SK-N-SH (cell line): ENCODE measurements around the gene PODNL1.

Experiments used
- CHD2 ChIP-seq: fragments of 150-350 bp; IDR thresholded peaks from 2 replicates; pipeline ENCODE4 v1.6.1; 2018; ENCODE audit warnings: low read length; ENCODE audit not compliant: partially characterized antibody
- EZH2phosphoT487 ChIP-seq: fragments of 200-600 bp; sonication (generic); IDR thresholded peaks from 2 replicates; pipeline ENCODE4 v1.6.1; 2017; ENCODE audit warnings: low read depth, mixed run types, mild to moderate bottlenecking, antibody characterized with exemption, moderate library complexity, borderline replicate concordance
- NFIC ChIP-seq: IDR thresholded peaks from 2 replicates; pipeline ENCODE4 v1.4.0; 2012; ENCODE audit warnings: borderline replicate concordance
- POLR2AphosphoS5 ChIP-seq: IDR thresholded peaks from 2 replicates; pipeline ENCODE4 v1.6.1; 2012; ENCODE audit warnings: low read depth, low read length
- RAD21 ChIP-seq: IDR thresholded peaks from 2 replicates; pipeline ENCODE4 v1.6.1; 2012; ENCODE audit warnings: mild to moderate bottlenecking, low read length
- SMC3 ChIP-seq: IDR thresholded peaks from 2 replicates; pipeline ENCODE4 v1.6.1; 2012; ENCODE audit warnings: low read depth, low read length, improper control_type of control experiment
- YY1 ChIP-seq: IDR thresholded peaks from 2 replicates; pipeline ENCODE4 v1.4.0; 2012; ENCODE audit warnings: low read depth, mild to moderate bottlenecking
- TF ChIP-seq, protein P1 (sequence below): fragments of 200-600 bp; sonication (generic); IDR thresholded peaks from 2 replicates; pipeline ENCODE4 v1.6.1; 2017; ENCODE audit warnings: antibody characterized with exemption, mild to moderate bottlenecking, moderate library complexity

DNA sequence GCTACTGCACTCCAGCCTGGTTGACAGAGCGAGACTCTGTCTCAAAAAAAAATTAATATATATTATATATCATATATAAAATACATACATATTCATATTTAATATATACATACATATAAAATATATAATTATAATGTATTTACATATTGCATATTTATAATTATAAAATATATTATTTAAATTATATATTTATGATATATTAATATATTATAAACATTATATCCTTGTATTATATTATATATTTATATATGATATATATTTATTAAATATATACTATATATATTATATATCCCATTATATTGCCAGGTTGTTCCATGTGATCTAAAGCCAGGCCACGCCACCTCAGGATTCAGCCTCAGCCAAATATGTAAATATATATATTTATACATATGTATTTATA lies 42.0 kb downstream of the PODNL1 start:
- TF ChIP-seq, protein P1, sequence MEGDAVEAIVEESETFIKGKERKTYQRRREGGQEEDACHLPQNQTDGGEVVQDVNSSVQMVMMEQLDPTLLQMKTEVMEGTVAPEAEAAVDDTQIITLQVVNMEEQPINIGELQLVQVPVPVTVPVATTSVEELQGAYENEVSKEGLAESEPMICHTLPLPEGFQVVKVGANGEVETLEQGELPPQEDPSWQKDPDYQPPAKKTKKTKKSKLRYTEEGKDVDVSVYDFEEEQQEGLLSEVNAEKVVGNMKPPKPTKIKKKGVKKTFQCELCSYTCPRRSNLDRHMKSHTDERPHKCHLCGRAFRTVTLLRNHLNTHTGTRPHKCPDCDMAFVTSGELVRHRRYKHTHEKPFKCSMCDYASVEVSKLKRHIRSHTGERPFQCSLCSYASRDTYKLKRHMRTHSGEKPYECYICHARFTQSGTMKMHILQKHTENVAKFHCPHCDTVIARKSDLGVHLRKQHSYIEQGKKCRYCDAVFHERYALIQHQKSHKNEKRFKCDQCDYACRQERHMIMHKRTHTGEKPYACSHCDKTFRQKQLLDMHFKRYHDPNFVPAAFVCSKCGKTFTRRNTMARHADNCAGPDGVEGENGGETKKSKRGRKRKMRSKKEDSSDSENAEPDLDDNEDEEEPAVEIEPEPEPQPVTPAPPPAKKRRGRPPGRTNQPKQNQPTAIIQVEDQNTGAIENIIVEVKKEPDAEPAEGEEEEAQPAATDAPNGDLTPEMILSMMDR: no peak
- no peak for TF ChIP-seq POLR2AphosphoS5
- TF ChIP-seq RAD21: no peak
- no peak for TF ChIP-seq YY1
- no peak for TF ChIP-seq EZH2phosphoT487
- no peak for TF ChIP-seq CHD2
- no peak for TF ChIP-seq SMC3
- TF ChIP-seq NFIC: no peak
